Fibroblast of mammary gland (primary cell): ENCODE data around the gene CPZ.

ENCODE experiments used
- DNase-seq: peaks from one replicate; pipeline ENCODE4 v3.0.0-alpha.2; 2010; ENCODE audit warnings: low read depth
- H3K4me3 ChIP-seq: 2 replicates; pipeline ENCODE4 v1.5.1; 2011; ENCODE audit warnings: low read depth, mild to moderate bottlenecking, low read length, moderate library complexity; ENCODE audit not compliant: control insufficient read depth
- CTCF ChIP-seq: conservative IDR thresholded peaks from 2 replicates; pipeline ENCODE4 v1.5.1; 2011; ENCODE audit warnings: low read depth, low read length, inconsistent platforms; ENCODE audit not compliant: control insufficient read depth, insufficient read depth

The CPZ gene

GRCh38 chr4:8603931-8604330, 11.4 kb downstream of the CPZ start:
- no peak for DNase-seq
- TF ChIP-seq CTCF = no peak
- H3K4me3 ChIP-seq = no peak overlapping the region

- no peak overlapping the region for H3K4me3 ChIP-seq
- no peak for DNase-seq
- no peak for TF ChIP-seq CTCF
Measured at GRCh38 chr4:8605289-8605688, 12.7 kb downstream of the CPZ start.

- DNase-seq = no peak
- no peak for TF ChIP-seq CTCF
Measured at GRCh38 chr4:8606476-8606875, 13.9 kb downstream of the CPZ start.

GRCh38 chr4:8606966-8607365, 14.4 kb downstream of the CPZ start:
- TF ChIP-seq CTCF = no peak
- no peak overlapping the region for H3K4me3 ChIP-seq

More at GRCh38 chr4:8606476-8606875, 13.9 kb downstream of the CPZ start:
- no peak overlapping the region for H3K4me3 ChIP-seq

GRCh38 chr4:8607603-8608481, 15.3 kb downstream of the CPZ start:
- peak; percentile 62 for TF ChIP-seq CTCF
- no peak for DNase-seq
- no peak overlapping the region for H3K4me3 ChIP-seq

More at GRCh38 chr4:8606966-8607365, 14.4 kb downstream of the CPZ start:
- no peak for DNase-seq

GRCh38 chr4:8608714-8609391, 16.3 kb downstream of the CPZ start:
- no peak for TF ChIP-seq CTCF
- DNase-seq = no peak
- no peak overlapping the region for H3K4me3 ChIP-seq
